ENCODE results near the gene LRMDA.

The LRMDA gene

DNA sequence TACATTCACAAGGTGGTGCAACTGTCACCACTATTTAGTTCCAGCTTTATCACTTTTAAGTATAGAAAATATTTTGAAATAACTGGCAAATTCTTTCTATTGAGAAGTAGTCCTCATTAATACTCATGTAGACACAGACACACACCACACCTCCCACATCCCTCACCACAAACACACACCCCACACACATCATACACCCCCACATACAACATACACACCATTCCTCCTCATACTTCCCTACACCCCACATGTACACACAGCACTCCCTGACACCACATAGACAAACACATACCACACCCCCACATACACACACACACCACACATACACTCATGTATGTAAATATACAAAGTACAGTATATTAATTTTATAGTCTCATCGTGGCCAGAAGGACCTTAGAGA lies 178.8 kb downstream of the LRMDA start:
- H3K4me3 ChIP-seq (ENCODE audit: low read length): no peak overlapping the region

DNA sequence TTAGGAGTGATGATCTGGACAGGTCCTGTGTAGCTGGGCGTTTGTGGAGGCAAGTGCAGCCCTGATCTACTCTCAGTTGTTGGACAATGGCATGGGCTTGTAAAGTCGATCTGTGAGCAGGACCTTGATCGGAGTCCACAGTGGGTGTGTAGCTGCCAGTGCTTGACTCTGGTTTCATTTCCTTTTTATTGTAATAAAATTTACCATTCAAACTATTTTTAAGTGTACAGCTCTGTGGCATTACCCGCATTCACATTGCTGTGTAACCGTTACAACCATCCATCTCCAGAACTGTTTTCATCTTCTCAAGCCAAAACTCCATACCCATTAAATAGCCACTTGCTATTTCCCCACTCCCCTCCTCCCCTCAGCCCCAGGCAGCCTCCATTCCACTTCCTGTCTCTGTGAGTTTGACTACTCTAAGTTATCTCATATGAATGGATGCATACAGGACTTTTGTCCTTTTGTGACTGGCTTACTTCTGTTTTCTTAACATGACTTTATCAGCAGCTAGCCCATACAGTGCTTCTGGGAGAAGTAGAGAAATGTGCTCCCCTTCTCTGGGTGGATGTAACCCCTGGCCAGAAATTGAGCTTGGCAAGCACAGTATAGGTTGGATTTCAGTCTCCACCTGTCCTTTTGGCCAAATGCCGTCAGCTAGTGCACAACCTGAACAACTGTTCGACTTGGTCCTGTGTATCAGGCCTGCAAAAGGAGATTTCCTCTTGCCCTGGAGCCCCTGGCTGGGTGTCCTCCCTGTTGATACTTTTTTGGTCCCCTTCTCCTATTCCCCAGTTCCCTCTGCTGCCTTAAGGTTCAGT lies 180.0 kb downstream of the LRMDA start:
- no peak overlapping the region for H3K4me3 ChIP-seq (ENCODE audit: low read length)
- no peak for DNase-seq (ENCODE audit: low read depth)
- no peak for TF ChIP-seq CTCF (conservative IDR thresholded peaks at IDR 0.05; ENCODE audit: low read depth, low read length)

More for the DNA sequence above, 178.8 kb downstream of the LRMDA start:
- no peak for DNase-seq (ENCODE audit: low read depth)
- no peak for TF ChIP-seq CTCF (conservative IDR thresholded peaks at IDR 0.05; ENCODE audit: low read depth, low read length)

DNA sequence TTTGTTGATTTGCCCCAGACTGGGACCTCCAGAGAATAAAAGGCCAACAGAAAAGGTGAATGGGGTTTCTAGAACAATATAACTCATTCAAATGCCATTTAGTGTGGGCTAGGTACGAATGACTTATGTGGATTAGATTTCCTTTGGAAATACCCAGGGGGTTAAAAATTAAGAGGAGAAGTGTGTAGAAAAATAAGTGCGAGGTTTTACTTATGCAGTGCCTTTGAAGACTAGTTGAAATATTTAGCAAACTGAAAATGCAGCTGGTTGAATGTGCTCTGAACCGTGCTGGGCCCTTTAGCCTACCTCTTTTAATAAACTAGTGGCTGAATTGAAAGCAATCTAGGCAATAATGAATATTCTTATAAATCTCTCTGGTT lies 180.6 kb downstream of the LRMDA start:
- no peak overlapping the region for H3K4me3 ChIP-seq (ENCODE audit: low read length)
- no peak for DNase-seq (ENCODE audit: low read depth)
- TF ChIP-seq CTCF (conservative IDR thresholded peaks at IDR 0.05; ENCODE audit: low read depth, low read length): no peak

- no peak overlapping the region for H3K4me3 ChIP-seq (ENCODE audit: low read length)
Measured at GRCh38 chr10:75612904-75613684, 181.7 kb downstream of the LRMDA start.

DNA sequence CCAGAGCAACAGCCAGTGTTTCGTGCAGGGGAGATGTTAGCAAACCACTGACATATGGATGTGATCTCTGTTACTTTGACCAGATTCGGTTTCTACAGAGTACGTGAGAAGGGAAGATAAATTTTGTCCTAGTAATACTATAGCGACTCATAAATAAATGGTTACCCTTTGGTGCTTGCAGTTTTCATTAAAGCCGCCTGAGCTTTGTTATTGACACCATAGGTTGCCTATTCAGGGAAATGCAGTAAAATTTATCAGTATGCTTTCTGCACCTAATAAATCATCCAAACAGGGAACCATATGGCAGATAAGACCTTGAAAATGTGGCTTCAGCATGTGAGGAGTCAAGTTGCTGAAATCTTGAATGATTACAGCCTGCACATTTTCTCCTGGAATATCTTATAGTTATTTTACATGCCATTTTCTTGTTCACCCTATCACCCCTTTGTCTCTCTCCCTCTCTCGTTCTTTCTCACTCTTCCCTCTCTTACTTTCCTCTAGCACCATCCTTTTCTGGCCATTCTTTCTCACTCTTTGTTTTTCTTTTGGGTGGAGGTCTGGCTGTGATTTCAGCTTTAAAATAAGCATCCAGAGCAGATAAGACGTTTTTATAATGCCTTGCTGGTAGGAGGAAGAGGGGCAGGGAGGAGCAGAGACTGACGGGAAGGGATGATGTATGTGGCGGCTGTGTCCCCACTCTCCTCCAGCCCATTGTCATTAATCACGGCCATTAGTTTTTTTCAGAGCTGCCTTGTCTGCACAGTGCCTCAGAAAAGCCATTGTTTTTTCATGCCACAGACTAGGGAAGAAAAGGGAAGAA lies 182.5 kb downstream of the LRMDA start:
- H3K4me3 ChIP-seq (ENCODE audit: low read length): no peak overlapping the region
- no peak for DNase-seq (ENCODE audit: low read depth)
- no peak for TF ChIP-seq CTCF (conservative IDR thresholded peaks at IDR 0.05; ENCODE audit: low read depth, low read length)

More at GRCh38 chr10:75612904-75613684, 181.7 kb downstream of the LRMDA start:
- peak; percentile 49 for DNase-seq (ENCODE audit: low read depth)
- TF ChIP-seq CTCF (conservative IDR thresholded peaks at IDR 0.05; ENCODE audit: low read depth, low read length): no peak

DNA sequence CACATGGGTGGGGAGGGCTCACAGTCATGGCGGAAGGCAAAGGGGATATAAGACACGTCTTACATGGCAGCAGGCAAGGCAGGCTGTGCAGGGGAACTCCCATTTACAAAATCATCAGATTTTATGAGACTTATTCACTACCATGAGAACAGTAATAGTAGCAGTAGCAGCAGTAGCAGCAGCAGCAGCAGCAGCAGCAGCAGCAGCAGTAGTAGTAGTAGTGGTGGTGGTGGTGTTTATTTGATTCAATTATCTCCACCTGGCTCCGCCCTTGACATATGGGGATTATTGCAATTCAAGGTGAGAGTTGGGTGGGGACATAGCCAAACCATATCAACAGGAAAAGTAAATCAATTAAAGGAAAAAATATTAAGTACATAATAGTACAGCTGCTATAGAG lies 184.7 kb downstream of the LRMDA start:
- no peak for TF ChIP-seq CTCF (conservative IDR thresholded peaks at IDR 0.05; ENCODE audit: low read depth, low read length)
- no peak for DNase-seq (ENCODE audit: low read depth)

More for the DNA sequence above, 184.7 kb downstream of the LRMDA start:
- H3K4me3 ChIP-seq (ENCODE audit: low read length): no peak overlapping the region
